Right kidney (tissue), 1 donor: Measurements from ENCODE around the gene GABRA5.

ENCODE experiments used
- DNase-seq: peaks from one replicate; pipeline ENCODE4 v3.0.0-alpha.2; 2016

GABRA5 gene

DNA sequence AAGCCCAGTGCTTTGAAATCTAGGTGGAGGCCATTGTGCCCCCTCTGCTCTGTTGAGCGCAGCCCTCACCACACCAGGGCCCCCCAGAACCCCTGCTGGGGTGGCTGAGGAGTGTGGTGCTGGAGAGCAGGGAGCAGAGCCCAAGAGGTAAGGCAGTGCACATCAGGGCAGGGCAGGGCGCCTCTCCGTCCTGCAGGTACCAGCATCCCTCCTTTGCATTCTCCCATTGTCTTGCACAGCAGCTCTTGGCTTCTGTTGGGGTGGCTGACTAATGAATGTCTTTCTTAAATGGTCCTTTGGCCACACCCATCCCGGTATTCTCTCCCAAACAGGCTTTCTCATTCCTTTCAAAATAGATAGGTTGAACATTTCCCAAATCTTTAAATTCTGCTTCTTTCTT, 62.7 kb downstream of the GABRA5 start:
- no peak for DNase-seq

DNA sequence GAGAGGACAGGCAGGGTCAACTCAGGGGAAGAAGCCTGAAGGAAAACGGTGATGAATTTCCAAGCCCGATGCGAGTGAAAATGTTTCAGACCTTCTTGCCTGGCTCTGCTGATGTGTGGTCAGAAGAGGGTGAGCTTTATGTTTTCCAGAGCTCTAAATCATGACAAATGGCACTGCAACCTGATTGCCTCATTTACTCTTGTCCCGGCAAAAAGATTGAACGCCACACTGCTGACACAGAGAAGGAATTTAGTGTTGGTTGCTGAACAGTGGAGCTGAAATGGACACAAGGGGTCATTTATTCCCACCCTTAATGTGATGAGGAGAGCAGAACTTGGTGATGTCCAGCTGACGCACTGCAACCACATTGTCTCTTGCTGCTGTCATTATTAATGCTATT, 68.0 kb downstream of the GABRA5 start:
- DNase-seq, result no peak

DNA sequence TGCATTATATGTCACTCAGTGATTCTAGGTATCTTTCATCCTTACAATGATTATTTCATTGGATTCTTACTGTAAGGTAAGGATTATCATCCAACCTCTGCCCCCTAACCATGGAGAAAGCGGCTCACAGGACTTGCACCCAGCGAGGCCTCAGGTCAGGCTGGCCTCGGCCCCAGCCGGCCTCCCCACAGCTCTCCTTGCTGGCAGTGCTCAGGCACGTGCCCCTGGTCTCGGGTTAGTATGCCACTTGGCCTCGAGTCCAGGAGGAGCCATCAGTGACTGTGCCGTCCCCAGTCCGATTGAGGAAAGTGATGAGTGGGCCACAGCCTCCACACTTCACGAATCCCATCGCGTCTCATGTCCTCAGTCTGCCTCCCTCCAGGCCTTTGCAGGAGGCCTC, 68.5 kb downstream of the GABRA5 start:
- no peak for DNase-seq

DNA sequence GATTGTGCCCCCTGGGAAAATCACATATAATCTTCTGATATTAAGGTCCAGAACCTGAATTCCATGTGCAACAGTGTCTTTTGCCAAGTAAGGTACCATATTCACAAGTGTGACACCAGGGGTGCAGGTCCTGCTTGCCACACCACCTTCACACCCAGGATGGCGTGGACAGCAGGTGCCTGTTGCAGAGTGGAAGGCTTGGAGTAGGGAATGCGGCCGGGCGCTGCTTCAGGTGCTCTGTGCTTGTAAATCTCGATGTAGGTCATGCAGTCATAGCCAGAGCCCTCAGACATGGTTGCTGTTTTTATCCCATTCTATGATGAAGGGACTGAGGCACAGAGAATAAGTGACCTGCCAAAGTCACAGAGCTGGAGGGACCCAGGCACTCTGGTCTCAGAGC, 69.6 kb downstream of the GABRA5 start:
- DNase-seq, result no peak

DNA sequence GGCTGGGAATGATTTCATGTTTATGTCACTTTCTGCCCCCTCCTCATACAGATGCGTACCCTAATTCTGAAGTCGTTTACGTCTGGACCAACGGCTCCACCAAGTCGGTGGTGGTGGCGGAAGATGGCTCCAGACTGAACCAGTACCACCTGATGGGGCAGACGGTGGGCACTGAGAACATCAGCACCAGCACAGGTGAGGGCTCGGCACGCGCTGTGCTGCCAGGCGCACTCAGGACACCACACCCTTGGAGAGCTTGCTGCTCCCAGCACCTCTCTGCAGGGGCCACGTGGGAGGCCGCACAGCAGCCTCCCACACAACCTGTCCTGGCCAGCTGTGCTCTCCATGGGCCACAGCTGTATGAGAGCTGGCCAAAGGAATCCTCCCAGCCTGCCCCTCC, 70.3 kb downstream of the GABRA5 start:
- no peak for DNase-seq

DNA sequence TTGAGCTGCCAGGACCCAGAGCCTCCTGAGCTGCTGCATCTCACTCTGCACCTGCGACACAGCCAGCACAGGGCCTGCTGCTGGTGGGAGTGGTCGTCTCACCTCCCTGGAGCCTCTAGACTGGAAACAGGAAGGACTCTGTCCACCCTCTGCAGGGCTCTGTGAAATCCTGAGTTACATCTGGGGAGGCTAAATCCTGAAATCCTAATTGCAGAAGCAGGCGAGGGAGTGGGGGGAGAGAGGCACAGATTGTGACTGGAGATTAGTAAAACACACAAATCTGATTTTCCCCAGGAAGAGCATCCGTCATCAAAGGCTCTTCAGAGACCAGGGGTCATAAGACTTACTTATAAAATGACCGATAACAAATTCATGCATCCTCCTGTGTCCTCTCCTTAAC, 72.5 kb downstream of the GABRA5 start:
- no peak for DNase-seq

DNA sequence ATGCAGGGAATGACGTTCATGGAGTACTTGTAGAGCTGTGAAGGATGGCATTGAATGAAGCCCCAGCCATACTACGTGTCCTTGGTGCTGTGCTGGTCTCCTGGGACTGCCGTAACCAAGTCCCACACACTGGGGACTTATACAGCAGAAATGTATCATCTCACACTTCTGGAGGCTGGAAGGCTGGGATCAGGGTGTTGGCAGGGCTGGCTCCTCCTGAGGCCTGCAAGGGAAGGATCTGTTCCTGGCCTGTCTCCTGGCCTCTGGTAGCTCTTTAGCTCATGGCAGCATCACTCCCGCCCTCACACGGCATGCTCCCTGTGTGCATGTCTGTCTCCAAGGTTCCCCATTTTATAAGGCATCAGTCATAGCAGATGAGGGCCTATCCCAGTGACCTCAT, 74.6 kb downstream of the GABRA5 start:
- DNase-seq, result no peak

DNA sequence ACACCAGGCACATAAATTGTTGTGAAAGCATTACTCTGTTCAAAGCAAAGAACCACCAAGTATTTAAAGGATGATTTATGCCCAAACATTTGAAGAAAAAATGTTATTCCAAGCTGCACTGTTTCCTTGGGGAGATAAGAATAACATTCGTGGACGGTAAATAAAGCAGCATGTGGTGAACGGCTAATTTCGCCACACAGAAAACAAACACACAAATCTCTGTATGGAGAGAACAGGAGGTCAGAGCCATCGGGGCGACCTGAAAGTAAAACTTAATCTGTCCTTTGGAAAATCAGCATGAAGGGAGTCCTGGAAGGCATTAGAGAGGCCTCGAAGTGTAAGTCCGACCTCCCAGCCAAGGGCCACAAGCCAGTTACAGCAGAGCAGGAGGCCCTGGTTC, 77.0 kb downstream of the GABRA5 start:
- peak; percentile 30 for DNase-seq

DNA sequence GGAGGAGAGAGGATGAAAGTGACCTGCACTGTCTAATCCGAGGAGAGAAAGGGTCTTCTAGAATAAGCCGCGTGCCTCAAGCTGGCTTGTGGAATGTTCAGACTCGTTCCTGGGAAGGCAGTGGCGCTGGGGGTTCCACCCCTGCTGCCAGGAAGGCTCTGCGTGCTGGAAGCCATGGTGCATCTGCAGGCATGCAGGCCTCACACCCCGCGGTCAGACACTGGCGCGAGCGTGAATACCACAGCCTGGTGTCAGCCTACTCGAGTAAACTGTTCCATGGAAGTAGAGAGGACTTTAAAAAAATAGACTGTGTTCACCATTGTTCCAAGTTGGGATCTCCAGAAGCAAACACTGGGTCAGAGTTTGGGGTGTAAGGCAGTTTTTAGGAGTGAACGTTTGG, 78.2 kb downstream of the GABRA5 start:
- DNase-seq, result no peak

DNA sequence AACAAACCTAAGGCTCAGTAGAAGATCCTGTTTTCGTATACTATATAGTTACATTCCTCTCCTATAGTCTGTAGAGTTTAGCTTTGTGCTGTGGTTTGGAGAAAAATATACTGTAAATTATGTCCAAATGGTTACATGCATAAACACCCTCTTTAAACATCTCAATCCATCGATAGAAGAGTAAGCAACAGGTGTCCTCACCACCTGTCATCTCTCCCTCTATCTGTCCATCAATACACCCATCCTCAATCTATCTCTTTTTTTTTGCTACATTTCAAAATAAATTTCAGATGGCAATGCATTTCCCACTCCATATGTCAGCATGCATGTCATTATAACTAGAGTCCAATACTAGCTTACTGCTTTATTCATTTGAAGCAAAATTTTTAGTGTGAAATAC, 83.1 kb downstream of the GABRA5 start:
- DNase-seq, result no peak

DNA sequence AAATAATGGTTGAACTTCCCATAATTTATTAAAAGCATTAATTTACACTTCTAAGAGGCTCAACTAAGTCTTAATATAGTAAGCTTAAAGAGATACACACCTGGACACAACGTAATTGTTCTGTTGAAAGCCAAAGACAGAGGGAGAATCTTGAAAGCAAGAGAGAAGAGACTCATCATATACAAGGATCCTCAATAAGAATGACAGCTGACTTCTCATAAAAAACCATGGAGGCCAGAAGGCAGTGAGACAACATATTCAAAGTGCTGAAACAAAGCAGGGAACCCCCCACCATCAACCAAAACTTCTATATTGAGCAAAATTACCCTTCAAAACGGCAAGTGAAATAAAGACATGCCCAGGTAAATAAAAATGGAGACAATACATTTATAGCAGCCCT, 87.5 kb downstream of the GABRA5 start:
- no peak for DNase-seq

DNA sequence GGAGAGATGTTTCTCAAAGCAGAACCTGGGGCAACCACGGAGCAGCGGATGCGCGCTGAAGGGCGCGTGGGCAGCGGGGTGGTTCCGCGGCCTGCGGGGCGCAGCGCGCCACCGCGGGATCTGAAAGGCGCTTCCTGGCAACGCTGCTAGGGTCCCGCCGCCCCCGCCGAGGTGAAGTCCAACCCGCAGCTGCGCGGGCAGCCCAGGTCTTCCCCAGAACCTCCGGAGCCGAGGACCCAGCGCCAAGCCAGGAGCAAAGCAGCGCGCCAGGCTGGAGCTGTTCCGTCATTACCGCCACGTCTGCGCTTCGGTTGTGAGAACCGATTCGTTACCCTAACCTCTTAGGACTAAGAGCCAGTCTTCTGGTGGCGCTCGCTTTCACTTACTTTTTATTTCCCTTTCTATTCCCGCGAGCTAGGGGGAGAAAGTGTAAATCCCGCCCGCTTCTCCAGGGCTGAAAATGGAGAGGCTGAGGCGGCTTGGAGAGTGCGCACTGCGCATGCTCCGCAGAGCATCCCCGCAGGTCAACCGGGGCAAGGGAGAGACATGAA, 100.9 kb downstream of the GABRA5 start:
- peak; percentile 74 for DNase-seq

DNA sequence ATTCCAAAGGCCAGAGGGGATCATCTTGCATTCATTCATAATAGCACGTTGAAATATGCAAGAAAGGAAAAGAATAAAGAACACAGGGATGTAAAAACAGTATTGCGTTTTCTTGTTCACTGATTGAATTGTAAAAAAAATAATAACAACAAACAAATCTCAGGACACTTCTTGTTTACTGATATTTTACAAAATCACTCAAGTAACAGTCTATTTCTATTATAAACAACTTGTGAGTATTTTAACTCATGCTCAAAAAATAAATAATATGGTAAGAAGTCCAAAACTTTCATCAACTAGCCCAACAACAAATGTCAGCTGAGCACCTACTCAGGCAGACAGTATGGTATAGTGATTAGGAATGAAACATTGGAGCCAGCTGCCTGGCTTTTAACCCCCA, 101.9 kb downstream of the GABRA5 start:
- no peak for DNase-seq

DNA sequence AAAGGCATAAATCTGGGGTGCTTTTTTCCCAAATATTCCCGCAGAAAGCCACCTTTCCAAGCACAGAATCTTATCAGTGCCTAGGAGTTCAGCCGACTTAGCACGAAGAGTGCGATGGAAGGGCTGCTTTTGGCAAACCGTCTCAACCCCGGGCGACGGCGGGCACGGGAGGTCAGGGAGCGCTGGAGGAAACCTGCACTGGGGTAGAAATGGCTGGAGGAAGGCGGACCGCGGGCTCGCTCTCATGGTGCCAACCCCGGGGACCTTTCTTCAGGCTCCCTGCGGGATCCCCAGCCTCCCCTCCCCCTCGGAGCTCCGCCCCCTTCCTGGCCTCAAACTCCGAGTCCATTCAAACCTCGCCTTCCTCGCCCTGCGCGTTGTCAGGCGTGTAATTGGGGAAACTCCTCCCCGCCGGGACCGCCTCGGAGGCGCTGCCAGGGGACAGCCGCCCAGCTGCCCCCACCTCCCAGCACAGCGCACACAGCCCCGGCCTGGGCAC, 103.9 kb downstream of the GABRA5 start, which contains the start of gene GABRG3:
TSS of gene GABRG3 (plus strand) at position 470 of the 499 bp plus-strand sequence.
- peak; percentile 61 for DNase-seq

DNA sequence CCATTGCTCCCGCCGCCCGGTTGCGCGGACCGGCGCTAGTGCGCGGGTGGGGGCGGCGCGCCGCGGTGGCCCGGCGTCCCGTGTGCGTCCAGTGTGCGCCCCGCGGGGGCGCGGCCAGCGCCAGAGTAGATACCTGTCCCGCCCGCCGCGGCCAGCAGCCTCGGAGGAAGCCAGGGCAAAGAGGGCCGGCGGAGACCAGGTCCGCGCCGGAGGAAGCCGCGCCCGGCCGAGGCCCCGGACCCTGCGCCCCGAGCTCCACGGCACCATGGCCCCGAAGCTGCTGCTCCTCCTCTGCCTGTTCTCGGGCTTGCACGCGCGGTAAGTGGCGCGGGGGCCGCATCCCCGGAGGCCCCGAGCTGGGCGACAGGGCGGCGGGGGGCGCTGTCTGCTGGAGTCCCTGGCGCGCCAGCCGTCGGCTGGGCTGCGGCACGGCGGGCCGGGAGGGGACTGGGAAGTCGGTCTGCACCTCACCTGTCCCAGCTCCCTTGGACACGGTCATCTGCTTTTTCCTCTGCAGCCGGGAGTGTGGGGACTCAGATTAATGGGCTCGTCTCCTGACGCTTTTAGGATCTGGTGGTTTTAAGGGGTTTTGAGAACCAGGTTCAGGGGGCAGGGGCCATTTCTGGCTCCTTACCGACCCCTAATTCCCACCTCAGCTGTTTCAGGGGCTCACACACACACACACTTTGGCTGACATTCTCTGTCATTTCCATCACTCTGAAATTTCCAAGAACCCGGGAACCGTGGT, 104.6 kb downstream of the GABRA5 start:
- peak; percentile 78 for DNase-seq

DNA sequence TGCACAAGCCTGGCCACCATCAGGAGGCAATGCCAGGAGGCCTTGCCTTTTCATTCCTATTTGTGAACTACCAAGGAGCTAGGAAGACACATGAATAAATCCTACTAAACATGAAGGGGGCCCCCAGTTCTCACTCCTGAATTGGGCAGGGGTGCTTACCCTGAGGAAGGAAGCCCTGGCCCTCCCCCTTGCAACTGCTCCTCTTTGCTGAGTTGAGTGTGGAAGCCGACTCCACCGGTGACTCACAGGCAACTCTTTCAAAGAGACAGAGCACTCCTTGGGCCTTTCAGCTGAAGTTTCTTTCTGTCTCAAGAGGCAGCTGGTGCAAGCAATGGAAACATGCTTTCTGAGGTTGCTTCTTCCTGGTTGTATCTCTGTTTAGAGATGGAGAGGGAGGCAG, 105.8 kb downstream of the GABRA5 start:
- DNase-seq, result no peak

DNA sequence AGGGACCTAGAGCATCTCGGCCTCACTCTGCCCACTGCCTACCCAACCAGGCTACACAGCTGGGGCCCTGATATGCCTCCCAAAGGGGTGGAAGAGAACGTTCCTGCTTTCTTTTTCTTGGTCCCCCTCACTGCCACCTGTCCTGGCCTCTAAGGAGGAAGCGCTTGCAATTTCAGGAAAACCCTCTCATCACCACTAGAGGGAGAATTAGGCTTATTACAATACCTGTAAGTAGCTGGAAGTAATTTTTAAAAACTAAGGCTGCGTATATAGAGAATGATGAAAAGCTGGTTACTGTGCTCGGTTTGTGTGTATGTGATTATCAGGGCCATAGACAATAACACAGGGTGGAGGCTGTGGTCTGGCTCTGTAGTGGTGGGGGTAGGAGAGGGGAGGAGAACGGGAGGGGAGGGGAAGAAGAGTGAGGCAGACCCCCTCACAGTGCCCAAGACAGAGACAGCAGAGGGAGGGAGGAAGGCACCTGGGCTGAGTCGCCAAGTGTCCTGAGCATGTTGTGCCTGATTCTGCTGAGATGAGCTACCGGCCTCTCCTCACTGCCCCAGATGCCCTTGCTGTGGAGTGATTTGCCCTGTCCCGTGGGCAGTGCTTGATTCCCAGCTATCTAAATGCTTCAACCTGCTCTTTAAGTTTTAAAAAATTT, 107.4 kb downstream of the GABRA5 start:
- peak; percentile 9 for DNase-seq

DNA sequence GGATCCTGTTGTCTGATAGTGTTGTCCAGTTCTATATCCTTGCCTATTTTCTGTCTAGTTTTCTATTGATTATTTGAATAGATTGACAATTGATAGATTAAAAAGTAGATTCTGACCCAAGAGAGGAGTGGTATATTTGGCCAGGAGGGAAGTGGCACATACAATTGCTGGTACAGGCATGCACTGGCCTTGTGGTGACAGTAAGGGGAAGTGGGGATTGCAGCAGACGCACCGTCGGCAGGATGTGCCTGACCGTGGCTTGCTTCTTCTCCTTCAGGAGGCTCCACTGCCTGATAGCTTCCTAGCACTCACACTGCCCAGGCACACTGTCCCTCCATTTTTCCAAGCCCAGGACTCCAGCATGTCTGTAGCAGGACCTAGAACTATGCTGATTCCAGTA, 114.6 kb downstream of the GABRA5 start:
- DNase-seq, result no peak

DNA sequence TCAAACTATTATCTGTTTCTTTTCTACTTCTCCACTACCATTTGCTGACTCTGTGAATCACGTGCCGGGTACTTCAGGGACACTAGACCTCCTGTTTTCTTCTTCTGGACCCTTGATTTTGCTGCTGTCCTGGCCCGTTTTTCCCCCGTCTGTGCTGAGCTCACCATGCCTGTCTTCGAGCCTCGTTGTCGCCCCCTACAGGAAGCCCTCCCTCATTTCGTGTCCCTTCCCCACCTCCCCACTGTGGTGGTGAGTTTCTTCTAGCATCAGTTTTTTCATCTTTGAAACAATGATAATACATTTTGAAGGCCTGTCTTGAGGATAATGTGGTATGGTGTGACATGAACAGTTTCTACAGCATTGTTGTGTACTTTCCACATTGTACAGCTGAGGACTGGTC, 117.0 kb downstream of the GABRA5 start:
- DNase-seq, result no peak

DNA sequence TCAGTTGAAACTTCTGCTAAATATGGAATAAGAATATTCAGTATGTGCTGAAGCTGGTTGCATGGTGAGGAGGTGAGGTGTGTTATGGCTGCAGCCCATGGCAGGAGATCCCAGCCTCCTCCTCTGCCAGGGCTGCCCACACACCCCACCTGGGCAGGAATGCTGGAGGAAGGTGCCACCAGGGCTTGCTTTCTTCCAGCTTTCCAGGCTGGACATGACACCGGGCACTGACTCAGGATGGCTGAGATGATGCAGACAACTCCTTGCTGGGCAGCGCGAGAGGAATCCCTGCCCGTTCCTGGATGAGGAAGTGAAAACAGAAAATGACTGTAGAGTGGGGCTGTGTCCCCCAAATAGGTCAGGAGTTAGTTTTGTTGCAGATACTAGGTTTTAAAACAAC, 118.2 kb downstream of the GABRA5 start:
- no peak for DNase-seq

DNA sequence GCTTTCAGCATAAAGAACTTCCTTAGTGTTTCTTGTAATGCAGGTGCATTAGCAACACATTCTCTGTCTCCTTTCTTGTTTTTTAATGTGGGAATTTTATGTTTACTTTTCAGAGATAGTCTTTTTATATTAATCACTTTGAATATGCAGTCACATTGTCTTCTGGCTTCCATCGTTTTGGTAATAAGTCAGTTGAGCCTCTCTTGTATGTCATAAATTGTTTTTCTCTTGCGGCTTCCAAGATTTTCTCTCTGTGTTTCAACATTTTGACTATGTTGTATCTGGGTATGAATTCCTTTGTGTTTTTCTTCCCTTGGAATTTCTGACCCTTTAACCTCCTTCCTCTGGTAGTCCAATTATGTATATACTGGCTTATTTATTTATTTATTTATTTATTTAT, 129.4 kb downstream of the GABRA5 start:
- no peak for DNase-seq
